B cell (primary cell): ENCODE data around the gene CCL4L2.
A peak's percentile ranks its signal among the peaks of the same experiment; 100 is the strongest.

Source experiments
- EZH2 ChIP-seq: IDR thresholded peaks from 2 replicates; pipeline ENCODE4 v1.6.1; 2012; ENCODE audit warnings: borderline replicate concordance, low read depth, mild to moderate bottlenecking, moderate library complexity, low read length; ENCODE audit not compliant: insufficient read depth, poor library complexity, severe bottlenecking
- TF ChIP-seq, protein P1 (sequence below): fragments of 200-600 bp; IDR thresholded peaks from one replicate; pipeline ENCODE4 v1.8.0; 2022; ENCODE audit warnings: antibody characterized with exemption, mild to moderate bottlenecking

DNA sequence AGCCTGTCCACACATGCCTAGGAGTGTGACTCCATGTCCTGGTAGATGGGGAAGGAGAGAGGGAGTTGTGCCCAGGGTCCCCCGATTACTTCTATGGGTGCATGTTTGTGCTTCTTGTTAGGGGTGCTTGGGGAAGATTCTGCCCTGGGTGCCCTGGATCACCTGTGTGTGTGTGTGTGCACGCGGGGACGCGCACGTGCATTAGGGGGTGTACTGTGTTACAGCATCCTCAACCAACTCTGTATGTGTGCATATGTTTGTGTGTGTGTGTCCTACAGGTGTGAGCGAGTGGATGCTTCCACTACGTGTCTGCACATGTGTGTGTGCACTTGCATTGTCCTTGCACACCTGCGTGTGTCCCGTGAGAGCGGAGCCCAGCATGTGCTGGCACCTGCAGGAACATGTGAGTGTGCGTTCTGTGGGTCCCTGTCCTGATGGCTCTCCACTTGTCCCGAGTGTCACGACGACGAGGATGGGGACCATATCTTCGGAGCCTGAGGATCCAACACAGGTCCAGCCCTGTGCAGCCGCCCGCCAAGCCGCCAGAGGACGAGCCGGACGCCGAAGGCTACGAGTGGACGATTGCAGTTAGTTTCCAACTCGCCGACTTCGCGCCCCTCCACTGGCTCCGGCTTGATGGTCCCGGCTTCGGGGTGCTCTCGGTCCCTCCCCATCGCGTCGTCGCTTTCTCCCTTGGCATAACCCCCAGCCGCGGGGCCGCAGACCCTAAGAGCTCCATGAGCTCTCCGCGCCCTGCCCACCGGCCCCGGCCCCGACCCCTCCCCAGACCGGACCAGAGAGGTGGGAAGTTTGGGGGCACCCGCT lies 28.5 kb upstream of the CCL4L2 start:
- TF ChIP-seq, protein P1, sequence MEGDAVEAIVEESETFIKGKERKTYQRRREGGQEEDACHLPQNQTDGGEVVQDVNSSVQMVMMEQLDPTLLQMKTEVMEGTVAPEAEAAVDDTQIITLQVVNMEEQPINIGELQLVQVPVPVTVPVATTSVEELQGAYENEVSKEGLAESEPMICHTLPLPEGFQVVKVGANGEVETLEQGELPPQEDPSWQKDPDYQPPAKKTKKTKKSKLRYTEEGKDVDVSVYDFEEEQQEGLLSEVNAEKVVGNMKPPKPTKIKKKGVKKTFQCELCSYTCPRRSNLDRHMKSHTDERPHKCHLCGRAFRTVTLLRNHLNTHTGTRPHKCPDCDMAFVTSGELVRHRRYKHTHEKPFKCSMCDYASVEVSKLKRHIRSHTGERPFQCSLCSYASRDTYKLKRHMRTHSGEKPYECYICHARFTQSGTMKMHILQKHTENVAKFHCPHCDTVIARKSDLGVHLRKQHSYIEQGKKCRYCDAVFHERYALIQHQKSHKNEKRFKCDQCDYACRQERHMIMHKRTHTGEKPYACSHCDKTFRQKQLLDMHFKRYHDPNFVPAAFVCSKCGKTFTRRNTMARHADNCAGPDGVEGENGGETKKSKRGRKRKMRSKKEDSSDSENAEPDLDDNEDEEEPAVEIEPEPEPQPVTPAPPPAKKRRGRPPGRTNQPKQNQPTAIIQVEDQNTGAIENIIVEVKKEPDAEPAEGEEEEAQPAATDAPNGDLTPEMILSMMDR: no peak
- peak; percentile 30 for TF ChIP-seq EZH2
